DMS 273 (cell line): ENCODE results near the gene LHX5.

ENCODE experiments used
- DNase-seq: peaks from one replicate; lab custom pipeline; 2025; ENCODE audit not compliant: unreplicated experiment; lab: John Stamatoyannopoulos, UW

The LHX5 gene

DNA sequence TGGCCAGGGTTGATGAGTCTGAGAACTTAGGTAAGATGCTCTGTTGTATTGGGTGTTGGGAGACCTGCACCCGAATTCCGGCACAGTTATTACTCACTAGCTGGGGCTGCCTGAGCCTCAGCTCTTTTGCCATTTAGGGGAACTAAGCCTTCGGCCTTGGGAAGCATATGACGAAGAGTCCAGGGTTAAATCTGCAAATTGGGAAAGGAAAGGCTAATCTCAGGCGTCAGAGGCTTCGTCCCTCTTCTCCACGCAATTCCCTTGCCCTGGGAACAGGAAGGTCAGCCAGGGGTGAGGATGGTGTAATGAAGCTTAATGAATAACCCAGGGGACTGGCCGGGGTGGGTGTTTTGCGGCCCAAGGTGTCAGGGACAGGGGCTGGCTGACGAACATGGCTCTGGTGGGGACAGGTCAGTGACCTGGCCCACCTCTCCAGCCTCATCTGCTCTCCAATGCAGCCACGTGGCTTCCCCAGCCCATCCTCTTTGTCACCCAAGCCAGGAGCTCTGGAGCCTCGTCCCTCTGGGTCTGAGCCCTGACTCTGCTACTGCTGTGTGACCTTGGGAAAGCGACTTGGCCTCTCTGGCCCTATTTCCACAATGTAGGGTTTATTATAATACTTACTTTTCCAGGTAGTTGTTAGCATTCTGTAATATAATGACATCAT, 53.3 kb downstream of the LHX5 start:
- DNase-seq, result no peak

DNA sequence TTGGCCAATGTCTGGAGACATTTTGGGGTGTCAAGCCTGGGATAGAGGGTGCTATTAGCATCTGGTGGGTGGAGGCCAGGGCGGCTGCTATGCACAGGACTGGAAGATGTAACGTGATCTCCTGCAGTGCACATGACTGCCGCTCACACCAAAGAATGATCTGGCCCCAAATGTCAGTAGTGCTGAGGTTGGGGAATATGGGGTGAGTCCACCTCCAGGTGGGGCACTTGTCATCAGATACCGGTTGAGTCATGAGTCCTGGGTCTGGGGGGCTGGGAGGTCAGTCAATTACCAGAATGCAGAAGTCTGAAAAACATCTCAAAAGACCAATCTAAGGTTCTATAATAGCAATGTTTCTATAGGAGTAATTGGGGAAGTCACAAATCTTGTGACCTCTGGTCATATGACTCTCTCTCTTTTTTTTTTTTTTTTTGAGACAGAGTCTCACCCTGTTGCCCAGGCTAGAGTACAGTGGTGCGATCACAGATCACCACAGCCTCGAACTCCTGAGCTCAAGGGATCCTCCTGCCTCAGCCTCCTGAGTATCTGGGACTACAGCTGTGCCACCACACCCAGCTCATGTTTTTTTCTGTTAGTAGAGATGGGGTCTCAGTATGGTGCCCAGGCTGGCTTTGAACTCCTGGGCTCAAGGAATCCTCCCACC, 55.4 kb downstream of the LHX5 start:
- DNase-seq, result peak; percentile 43

DNA sequence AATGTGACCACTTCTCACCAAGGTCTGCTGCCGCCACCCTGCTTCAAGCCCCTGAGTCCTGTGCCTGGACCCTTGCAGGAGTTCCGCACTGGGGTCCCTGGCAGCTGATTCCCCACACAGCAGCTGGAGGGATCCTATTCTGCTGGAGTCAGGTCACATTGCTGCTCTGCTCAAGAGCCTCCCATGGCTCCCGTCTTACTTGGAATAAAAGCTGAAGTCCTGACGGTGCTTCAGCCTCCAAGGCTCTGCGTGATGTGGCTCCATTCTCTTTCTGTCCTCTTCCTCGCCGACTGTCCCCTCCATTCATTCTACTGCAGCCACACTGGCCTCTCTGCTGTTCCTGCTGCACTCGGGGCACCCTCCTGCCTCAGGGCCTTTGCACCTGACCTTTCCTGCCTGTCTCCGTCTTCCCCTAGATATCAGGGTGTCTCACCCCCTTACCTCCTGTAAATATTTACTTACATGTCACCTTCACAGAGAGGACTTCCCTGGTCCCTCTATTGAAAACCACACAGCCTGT, 57.1 kb downstream of the LHX5 start:
- no peak for DNase-seq

DNA sequence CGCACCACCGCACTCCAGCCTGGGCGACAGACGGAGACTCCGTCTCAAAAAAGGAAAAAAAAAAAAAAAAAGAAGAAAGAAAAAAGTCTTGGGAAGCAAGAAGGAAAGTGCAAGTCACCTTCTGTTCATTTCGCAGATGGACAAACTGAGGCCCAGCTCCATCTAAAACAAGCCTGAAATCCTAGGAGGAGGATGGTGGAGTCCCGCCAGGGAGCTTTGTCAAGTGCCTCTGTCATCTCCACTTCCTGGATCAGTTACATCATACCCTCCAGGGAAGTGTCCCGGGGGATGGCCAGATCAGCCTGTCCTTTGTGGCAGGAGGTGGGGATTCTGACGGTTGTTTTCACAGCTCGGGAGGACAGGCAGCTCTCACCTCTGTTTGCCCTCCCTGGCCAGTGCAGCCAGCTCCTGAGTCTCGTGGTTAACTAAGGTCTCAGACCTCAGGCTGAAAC, 58.2 kb downstream of the LHX5 start:
- peak; percentile 15 for DNase-seq
